Transverse colon (tissue), 4 donors: ENCODE data around the gene SLC19A1. TPM values are rescaled to one million over a fixed set of nuclear protein-coding genes. Genes with fewer than 3 reads are reported as not detected.

ENCODE experiments used
- DNase-seq: peaks from one replicate; pipeline ENCODE4 v3.0.0-alpha.2; 2019
- H3K27ac ChIP-seq, 4 donors: fragments of 200-600 bp; sonication (generic); 2 replicates each; pipeline ENCODE4 v1.5.1; 2016 to 2018; ENCODE audit warnings: inconsistent platforms in 4 of 4
- H3K27me3 ChIP-seq: fragments of 200-600 bp; sonication (generic); 2 replicates; pipeline ENCODE4 v1.5.1; 2017; ENCODE audit warnings: inconsistent platforms
- H3K36me3 ChIP-seq, 4 donors: fragments of 200-600 bp; sonication (generic); 2 replicates each; pipeline ENCODE4 v1.5.1; 2017 to 2019; ENCODE audit warnings: inconsistent platforms in 4 of 4
- H3K4me1 ChIP-seq, 4 donors: fragments of 200-600 bp; sonication (generic); 2 replicates each; pipeline ENCODE4 v1.5.1; 2017 to 2020; ENCODE audit warnings: inconsistent platforms in 4 of 4
- H3K4me3 ChIP-seq, 4 donors: fragments of 200-600 bp; sonication (generic); 1 replicate in 1 of 4; 2 replicates in 3 of 4; pipeline versions ENCODE4 v1.5.1 to v1.6.1; 2017 to 2019; ENCODE audit warnings: inconsistent platforms in 4 of 4
- H3K9me3 ChIP-seq, 2 donors: fragments of 200-600 bp; sonication (generic); 2 replicates each; pipeline ENCODE4 v1.5.1; 2017 to 2019; ENCODE audit warnings: inconsistent platforms in 2 of 2
- EP300 ChIP-seq: sonication (generic); formaldehyde crosslinking; IDR thresholded peaks from one replicate; pipeline ENCODE4 v1.6.1; 2017; ENCODE audit warnings: antibody characterized with exemption, low read depth
- POLR2A ChIP-seq: fragments of 450-650 bp; IDR thresholded peaks from one replicate; pipeline ENCODE4 v1.6.1; 2016; ENCODE audit warnings: antibody characterized with exemption, mild to moderate bottlenecking, moderate library complexity
- POLR2AphosphoS5 ChIP-seq, 3 donors: sonication (generic); formaldehyde crosslinking; IDR thresholded peaks; one replicate each; pipeline ENCODE4 v1.6.1; 2016; ENCODE audit warnings: antibody characterized with exemption in 3 of 3
- WGBS, 2 donors: methylation state at CpG; one replicate each; pipeline ENCODE4 v1.1.5; 2018; ENCODE audit warnings: low coverage in 1 of 2; 5-methylcytosine and 5-hydroxymethylcytosine counted together
- in situ Hi-C, 4 donors: fragments of 200-750 bp; cut with MboI; loops; one replicate each; pipeline versions ENCODE4 v1.15.0 to v1.15.1; 2017; ENCODE audit warnings: low sequenced_read_pairs in 3 of 4, low pct_ligation_motif_present in 1 of 4, low pct_unique_long_range_greater_than_20kb in 1 of 4
- intact Hi-C: fragments of 100-400 bp; cut with DNase I; formaldehyde crosslinking; loops from one replicate; pipeline ENCODE4 v1.15.1; 2023; ENCODE audit warnings: low total_unique reads
- total RNA-seq, 4 donors: library from RNA; depleted of rRNA; stranded (reverse); fragments of >200 nt; gene quantifications; one replicate each; pipeline ENCODE4 v1.1.0, GENCODE V29; 2016
- TF ChIP-seq, protein P1 (sequence below), 5 experiments: fragments of 200-600 bp in 3 of 5; fragments of 450-650 bp in 2 of 5; sonication (generic) in 3 of 5; IDR thresholded peaks; 1 replicate in 2 of 5; 2 replicates in 3 of 5; pipeline ENCODE4 v1.5.1; 2016 to 2017; ENCODE audit warnings: antibody characterized with exemption in 5 of 5, inconsistent platforms in 3 of 5, mild to moderate bottlenecking in 2 of 5, moderate library complexity in 1 of 5

The SLC19A1 gene
- total RNA-seq, 4 donors from 2014 or later: 8.3 to 24.1 (median 17.3) TPM

DNA sequence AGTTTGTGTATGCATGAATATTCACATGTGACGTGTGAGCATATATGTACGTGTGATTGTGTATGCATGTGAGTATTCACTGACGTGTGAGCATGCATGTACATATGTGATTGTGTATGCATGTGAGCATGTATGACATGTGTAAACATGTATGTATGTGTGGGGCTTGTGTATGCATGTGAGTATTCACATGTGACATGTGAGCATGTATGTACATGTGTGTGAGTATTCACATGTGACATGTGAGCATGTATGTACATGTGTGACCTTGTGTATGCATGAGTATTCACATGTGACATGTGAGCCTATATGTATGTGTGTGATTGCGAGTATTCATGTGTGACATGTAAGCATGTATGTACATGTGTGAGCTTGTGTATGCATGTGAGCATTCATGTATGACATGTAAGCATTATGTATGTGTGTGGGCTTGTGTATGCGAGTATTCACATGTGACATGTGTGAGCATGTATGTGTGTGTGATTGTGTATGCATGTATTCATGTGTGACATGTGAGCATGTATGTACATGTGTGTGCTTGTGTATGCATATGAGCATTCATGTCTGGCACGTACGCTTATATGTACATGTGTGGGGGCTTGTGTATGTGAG, 89.4 kb downstream of the SLC19A1 start:
- Histone ChIP-seq H3K36me3 (no peaks in the 10 kb centered on the region), H3K4me1 (peaks cover 0 to 22% (median 5%) of the 10 kb centered on the region in 4 donors), H3K27me3 (no peaks in the 10 kb centered on the region), H3K27ac (no peak overlapping the region), H3K4me3 (no peak overlapping the region), H3K9me3 (no peaks in the 10 kb centered on the region)
- TF ChIP-seq POLR2A (no peak), EP300 (no peak), POLR2AphosphoS5 (IDR thresholded peaks at IDR 0.05) (no peak)
- TF ChIP-seq, protein P1, sequence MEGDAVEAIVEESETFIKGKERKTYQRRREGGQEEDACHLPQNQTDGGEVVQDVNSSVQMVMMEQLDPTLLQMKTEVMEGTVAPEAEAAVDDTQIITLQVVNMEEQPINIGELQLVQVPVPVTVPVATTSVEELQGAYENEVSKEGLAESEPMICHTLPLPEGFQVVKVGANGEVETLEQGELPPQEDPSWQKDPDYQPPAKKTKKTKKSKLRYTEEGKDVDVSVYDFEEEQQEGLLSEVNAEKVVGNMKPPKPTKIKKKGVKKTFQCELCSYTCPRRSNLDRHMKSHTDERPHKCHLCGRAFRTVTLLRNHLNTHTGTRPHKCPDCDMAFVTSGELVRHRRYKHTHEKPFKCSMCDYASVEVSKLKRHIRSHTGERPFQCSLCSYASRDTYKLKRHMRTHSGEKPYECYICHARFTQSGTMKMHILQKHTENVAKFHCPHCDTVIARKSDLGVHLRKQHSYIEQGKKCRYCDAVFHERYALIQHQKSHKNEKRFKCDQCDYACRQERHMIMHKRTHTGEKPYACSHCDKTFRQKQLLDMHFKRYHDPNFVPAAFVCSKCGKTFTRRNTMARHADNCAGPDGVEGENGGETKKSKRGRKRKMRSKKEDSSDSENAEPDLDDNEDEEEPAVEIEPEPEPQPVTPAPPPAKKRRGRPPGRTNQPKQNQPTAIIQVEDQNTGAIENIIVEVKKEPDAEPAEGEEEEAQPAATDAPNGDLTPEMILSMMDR (IDR thresholded peaks at IDR 0.05): no peak
- DNase-seq: no peak
- in situ Hi-C loops: loop anchor here in 2 of 4 donors (25.0 kb wide), 2 partner anchors 166 to 291 kb away; partner anchors contain the start of gene POFUT2 (in 1 of the 2)
- intact Hi-C loops: no loop called here
- WGBS, 2 donors: 93 to 100% methylated on average over 1 to 7 of the region's 7 CpGs

DNA sequence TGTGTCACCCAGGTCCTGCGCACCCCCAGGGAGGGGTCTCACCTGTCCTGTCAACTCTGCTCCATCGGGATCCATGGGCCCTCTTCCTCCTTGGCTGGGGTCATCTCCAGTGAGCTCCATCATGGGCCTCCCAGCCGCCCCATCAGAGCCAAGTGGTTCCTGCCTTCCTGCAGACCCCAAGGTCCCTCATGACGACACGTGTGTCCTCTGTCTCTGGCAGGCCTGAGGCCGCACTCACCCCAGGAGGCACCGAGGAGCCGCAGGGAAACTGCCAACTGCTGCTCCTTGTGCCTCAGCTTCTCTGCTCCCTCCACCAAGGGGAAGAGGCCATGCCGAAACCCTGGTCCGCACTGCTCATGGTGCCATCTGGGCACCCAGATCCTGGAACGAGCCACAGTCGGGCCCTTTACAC, 90.5 kb downstream of the SLC19A1 start:
- DNase-seq: no peak
- Histone ChIP-seq H3K27ac (no peak overlapping the region), H3K4me1 (peaks cover 0 to 22% (median 5%) of the 10 kb centered on the region in 4 donors), H3K27me3 (no peaks in the 10 kb centered on the region), H3K36me3 (no peaks in the 10 kb centered on the region), H3K4me3 (no peak overlapping the region), H3K9me3 (no peaks in the 10 kb centered on the region)
- in situ Hi-C loops (loop anchor here in 2 of 4 donors (25.0 kb wide), 2 partner anchors 164 to 289 kb away; partner anchors contain the start of gene POFUT2 (in 1 of the 2)), intact Hi-C loops (no loop called here)
- 85% methylated on average over 12 of the region's 12 CpGs; no CpG with 5 or more reads in 1 of the 2 donors for WGBS, 2 donors
- no peak for TF ChIP-seq EP300
- TF ChIP-seq, protein P1 (IDR thresholded peaks at IDR 0.05): no peak
- TF ChIP-seq POLR2A: no peak
- no peak for TF ChIP-seq POLR2AphosphoS5 (IDR thresholded peaks at IDR 0.05)

DNA sequence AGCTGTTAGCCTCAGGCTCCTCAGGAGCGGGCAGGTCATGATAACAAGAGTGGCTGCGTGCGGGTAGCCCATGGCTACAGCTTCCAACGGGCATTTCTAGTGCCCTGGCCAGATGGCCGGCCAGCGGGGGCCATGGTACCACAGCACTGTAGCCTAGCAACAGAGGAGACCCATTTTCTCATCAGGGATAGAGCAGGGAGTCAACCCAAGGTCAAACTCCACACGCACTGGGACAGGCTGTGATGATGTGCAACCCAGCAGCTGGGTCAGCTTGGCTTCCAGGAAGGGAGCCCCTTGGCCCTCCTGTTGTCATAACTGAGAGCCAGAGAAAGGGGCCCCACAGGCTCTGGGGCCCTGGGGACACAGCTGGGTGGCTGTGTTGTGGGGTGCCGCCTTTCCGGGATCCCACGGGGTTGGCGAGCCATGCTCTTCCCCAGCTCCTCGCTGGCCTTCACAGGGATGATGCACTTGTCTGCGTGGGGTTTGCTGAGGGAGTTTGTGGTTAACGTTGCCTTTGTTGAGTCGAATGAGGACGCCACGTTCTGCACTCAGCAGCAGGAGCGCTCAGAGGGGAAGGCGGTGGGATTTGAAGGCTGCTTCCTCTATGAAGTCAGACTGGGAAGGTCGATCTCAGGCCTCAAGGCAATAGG, 91.0 kb downstream of the SLC19A1 start:
- TF ChIP-seq EP300 (no peak), POLR2AphosphoS5 (IDR thresholded peaks at IDR 0.05) (no peak), POLR2A (no peak)
- TF ChIP-seq, protein P1 (IDR thresholded peaks at IDR 0.05): no peak
- no peak overlapping the region for H3K4me3 ChIP-seq
- H3K27me3 ChIP-seq: no peaks in the 10 kb centered on the region
- intact Hi-C loops: no loop called here
- H3K36me3 ChIP-seq: no peaks in the 10 kb centered on the region
- 78 to 81% methylated on average over 5 to 20 of the region's 20 CpGs for WGBS, 2 donors
- DNase-seq: no peak
- no peaks in the 10 kb centered on the region for H3K9me3 ChIP-seq
- peaks cover 0 to 22% (median 5%) of the 10 kb centered on the region in 4 donors for H3K4me1 ChIP-seq
- in situ Hi-C loops: loop anchor here in 2 of 4 donors (25.0 kb wide), 2 partner anchors 164 to 289 kb away; partner anchors contain the start of gene POFUT2 (in 1 of the 2)
- H3K27ac ChIP-seq: no peak overlapping the region

DNA sequence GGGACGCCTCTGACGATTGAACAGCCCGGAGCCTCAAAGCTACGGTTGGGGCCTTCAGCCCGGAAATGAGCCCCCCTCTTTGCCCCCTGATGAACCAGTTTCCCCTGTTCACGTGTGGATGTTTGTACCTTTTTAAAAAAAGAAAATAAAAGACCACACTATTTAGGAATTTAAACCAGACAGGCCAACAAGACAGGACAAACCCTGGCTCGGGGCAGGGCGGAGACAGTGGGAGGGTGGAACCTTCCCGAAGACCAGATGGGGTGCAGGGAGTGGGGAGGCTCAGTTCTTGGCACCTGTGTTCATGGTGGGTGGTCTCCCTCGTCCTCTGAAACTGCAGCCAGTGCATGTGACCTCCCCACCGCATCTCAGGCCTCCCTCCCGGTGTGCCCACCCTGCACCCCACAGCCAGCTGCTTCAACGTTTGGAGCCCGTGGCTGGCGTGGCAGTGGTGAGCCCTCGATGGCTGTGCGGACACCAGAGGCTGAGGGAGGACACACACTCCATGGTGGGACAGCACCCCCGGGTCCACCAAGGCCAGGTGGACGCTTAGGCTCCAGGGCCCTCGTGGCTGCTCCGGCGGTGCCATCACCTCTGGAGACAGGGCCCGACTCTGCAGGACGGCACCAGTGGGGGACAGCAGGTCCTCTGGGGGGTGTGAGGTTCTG, 91.7 kb downstream of the SLC19A1 start:
- Histone ChIP-seq H3K36me3 (no peaks in the 10 kb centered on the region), H3K27ac (no peak overlapping the region), H3K4me3 (no peak overlapping the region), H3K27me3 (no peaks in the 10 kb centered on the region), H3K4me1 (peaks cover 0 to 15% (median 4%) of the 10 kb centered on the region in 4 donors), H3K9me3 (no peaks in the 10 kb centered on the region)
- no peak for DNase-seq
- intact Hi-C loops: no loop called here
- no peak for TF ChIP-seq POLR2AphosphoS5 (IDR thresholded peaks at IDR 0.05)
- TF ChIP-seq, protein P1 (IDR thresholded peaks at IDR 0.05): no peak
- no peak for TF ChIP-seq POLR2A
- TF ChIP-seq EP300: no peak
- WGBS, 2 donors: 79 to 80% methylated on average over 1 to 24 of the region's 24 CpGs
- in situ Hi-C loops: loop anchor here in 2 of 4 donors (25.0 kb wide), 2 partner anchors 163 to 288 kb away; partner anchors contain the start of gene POFUT2 (in 1 of the 2)
